Measurements from ENCODE around the gene DPEP1. TPM values are rescaled to one million over a fixed set of nuclear protein-coding genes. Genes with fewer than 3 reads are reported as not detected.

Gene DPEP1
- total and polyA plus RNA-seq, 8 donors = 0.31 to 10.4 (median 6.9) TPM

GRCh38 chr16:89621136-89621697, 7.8 kb downstream of the DPEP1 start:
- TF ChIP-seq, protein P1, sequence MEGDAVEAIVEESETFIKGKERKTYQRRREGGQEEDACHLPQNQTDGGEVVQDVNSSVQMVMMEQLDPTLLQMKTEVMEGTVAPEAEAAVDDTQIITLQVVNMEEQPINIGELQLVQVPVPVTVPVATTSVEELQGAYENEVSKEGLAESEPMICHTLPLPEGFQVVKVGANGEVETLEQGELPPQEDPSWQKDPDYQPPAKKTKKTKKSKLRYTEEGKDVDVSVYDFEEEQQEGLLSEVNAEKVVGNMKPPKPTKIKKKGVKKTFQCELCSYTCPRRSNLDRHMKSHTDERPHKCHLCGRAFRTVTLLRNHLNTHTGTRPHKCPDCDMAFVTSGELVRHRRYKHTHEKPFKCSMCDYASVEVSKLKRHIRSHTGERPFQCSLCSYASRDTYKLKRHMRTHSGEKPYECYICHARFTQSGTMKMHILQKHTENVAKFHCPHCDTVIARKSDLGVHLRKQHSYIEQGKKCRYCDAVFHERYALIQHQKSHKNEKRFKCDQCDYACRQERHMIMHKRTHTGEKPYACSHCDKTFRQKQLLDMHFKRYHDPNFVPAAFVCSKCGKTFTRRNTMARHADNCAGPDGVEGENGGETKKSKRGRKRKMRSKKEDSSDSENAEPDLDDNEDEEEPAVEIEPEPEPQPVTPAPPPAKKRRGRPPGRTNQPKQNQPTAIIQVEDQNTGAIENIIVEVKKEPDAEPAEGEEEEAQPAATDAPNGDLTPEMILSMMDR (IDR thresholded peaks at IDR 0.05) = no peak
- DNase-seq (no peak), ATAC-seq (no peak)
- H3K27me3 ChIP-seq = no peaks in the 10 kb centered on the region
- H3K4me1 ChIP-seq = no peaks in the 10 kb centered on the region
- H3K4me3 ChIP-seq = no peak overlapping the region
- no peaks in the 10 kb centered on the region for H3K9me3 ChIP-seq
- no peak overlapping the region for H3K27ac ChIP-seq
- intact Hi-C loops (cut with DNase I) = no loop called here
- no peaks in the 10 kb centered on the region for H3K36me3 ChIP-seq

DNA sequence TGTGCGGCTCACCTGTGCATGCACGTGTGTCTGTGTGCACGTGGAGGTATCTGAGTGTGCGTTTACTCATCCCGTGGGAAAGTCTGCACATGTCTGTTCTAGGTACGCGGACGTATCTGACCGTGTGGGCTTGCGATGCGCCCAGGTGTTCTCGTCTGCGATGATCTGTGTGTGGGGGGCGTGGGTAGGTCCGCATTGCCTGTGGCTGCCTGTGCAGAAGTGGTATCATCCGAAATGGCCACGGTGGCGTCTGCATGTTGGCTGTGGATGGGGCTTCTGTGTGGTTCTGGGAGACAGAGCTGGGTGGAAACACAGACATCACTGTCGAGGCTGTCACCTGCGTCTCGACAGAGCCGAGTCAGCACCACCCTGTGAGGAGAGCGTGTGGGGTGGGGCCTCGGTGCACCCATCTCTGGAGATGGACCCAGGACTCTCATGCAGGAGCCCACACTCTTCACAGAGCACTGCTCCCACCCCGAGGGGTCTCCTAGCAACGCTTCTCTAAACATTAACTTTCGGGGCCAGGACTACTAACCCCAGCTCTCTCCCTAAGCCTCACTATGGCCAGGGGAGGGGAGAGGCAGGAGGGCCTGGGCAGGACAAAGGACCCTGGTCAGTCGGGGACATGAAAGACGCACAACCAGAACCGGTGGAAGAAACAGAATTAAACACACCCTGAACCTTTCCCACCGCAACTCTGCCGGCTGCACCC, 8.4 kb downstream of the DPEP1 start:
- no peaks in the 10 kb centered on the region for H3K4me1 ChIP-seq
- no peak overlapping the region for H3K4me3 ChIP-seq
- H3K36me3 ChIP-seq = no peaks in the 10 kb centered on the region
- TF ChIP-seq, protein P1 (IDR thresholded peaks at IDR 0.05) = no peak
- H3K27me3 ChIP-seq = no peaks in the 10 kb centered on the region
- ATAC-seq = no peak
- intact Hi-C loops (cut with DNase I) = no loop called here
- no peak overlapping the region for H3K27ac ChIP-seq
- H3K9me3 ChIP-seq = no peaks in the 10 kb centered on the region
- DNase-seq = no peak

DNA sequence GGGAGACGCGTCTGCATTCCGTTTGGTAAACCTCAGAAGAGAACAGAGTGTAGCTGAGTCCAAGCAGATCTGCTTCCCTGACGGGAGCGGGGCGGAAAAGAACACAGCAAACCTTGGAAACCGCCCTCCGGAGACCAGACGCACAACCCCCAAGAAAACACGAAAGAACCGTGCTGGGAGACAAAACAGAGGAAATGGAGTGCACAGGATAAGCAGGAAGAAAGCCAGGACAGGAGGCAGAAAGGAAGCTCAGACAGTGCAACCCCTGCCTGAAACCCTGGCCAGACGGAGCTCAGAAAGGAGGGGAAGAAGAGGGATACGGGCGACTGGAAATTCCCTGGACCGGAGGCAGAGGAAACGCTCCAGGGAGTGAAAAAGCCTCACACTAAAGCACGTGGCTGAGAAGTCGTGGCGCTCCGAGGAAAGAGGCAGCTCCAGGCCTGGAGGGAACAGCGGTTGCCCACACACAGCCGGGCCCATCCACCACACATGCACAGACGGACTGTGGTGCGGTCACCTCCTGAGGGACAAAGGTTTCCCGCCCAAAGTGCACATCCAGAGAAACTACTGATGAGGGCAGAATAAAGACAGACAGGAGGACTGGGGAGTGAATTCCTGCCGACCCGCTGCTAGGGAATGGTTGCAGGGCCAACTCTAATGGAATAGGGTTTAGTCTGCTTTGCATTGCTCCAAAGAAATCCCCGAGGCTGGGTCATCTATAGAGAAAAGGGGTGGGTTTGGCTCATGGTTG, 10.2 kb downstream of the DPEP1 start:
- ATAC-seq (no peak), DNase-seq (no peak)
- H3K27ac ChIP-seq = peak overlapping the region in 1 of 2 donors; percentile 70
- H3K27me3 ChIP-seq = no peaks in the 10 kb centered on the region
- TF ChIP-seq, protein P1 (IDR thresholded peaks at IDR 0.05) = no peak
- H3K36me3 ChIP-seq = no peaks in the 10 kb centered on the region
- no peaks in the 10 kb centered on the region for H3K4me1 ChIP-seq
- intact Hi-C loops (cut with DNase I) = no loop called here
- no peak overlapping the region for H3K4me3 ChIP-seq
- no peaks in the 10 kb centered on the region for H3K9me3 ChIP-seq

DNA sequence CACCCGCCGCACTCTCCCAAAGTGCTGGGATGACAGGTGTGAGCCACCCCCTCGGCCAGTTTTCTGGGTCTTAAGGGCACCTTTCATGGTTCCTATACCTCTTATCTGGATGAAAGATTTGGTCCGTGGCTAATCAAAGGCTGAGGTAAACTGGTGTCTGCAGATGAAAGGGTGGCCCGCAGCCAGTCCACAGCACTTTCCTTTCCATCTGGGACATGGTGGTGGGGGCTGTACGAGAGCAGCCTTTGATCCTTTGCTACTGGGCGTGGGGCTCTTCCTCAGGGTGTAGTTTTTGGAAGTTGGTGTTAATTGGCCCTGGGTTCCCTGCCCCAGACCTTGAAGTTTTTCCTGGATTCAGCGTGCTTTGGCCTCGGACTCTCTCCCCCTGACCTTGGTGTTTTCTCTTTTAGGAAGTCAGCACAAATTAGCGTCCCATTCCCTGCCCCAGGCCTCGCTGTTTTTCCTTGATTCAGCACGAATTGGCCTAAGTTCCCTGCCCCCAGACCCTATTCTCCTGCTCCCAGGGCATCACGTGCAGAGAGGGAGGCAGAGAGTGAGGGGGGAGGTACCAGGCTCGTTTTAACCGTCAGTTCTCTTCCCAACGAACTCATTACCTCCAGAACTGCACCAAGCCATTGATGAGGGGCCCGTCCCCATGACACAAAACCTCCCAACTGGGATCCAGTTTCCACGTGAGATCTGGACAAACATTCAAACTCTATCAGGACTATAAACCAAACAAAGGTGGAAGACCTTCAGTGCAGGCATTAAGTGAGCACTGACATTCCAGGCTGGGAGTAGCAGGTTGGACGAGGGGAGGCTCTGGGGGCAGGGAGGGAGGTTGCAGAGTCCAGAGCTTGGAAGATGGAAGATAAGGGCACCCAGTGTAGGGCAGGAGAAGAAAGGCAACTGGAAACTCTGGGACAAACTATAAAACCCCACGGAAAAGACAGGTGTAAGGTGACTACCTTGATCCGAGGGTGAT, 11.6 kb downstream of the DPEP1 start:
- no peaks in the 10 kb centered on the region for H3K36me3 ChIP-seq
- H3K27ac ChIP-seq = no peak overlapping the region
- H3K9me3 ChIP-seq = no peaks in the 10 kb centered on the region
- no peak for DNase-seq
- intact Hi-C loops (cut with DNase I) = no loop called here
- TF ChIP-seq, protein P1 (IDR thresholded peaks at IDR 0.05) = no peak
- no peak overlapping the region for H3K4me3 ChIP-seq
- ATAC-seq = no peak
- no peaks in the 10 kb centered on the region for H3K27me3 ChIP-seq
- no peaks in the 10 kb centered on the region for H3K4me1 ChIP-seq
